Measurements from ENCODE around the gene SCGB2B2.

GRCh38 chr19:34661357-34661756 lies 15.6 kb downstream of the SCGB2B2 start:
- no peak for TF ChIP-seq EGR1 (IDR thresholded peaks at IDR 0.05)
- TF ChIP-seq NFIC (IDR thresholded peaks at IDR 0.05) = no peak
- no peak for TF ChIP-seq EP300 (IDR thresholded peaks at IDR 0.05; ENCODE audit: borderline replicate concordance)
- no peak for TF ChIP-seq USF1 (IDR thresholded peaks at IDR 0.05)
- no peak for TF ChIP-seq REST (IDR thresholded peaks at IDR 0.05; ENCODE audit: low read depth)
- TF ChIP-seq, protein P1, sequence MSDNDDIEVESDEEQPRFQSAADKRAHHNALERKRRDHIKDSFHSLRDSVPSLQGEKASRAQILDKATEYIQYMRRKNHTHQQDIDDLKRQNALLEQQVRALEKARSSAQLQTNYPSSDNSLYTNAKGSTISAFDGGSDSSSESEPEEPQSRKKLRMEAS (IDR thresholded peaks at IDR 0.05) = no peak
- no peak for TF ChIP-seq YY1 (IDR thresholded peaks at IDR 0.05; ENCODE audit: low read depth)
- TF ChIP-seq TCF12 (IDR thresholded peaks at IDR 0.05; ENCODE audit: low read depth) = no peak
- no peak for TF ChIP-seq FOXM1 (IDR thresholded peaks at IDR 0.05; ENCODE audit: borderline replicate concordance, low read depth)
- TF ChIP-seq CEBPB (IDR thresholded peaks at IDR 0.05) = no peak
- no peak for TF ChIP-seq TAF1 (IDR thresholded peaks at IDR 0.05; ENCODE audit: low read depth)
- TF ChIP-seq CREB1 (IDR thresholded peaks at IDR 0.05; ENCODE audit: low read depth) = no peak

Measured in Ishikawa (cell line).